Stimulated activated CD8-positive, alpha-beta memory T cell treated with anti-CD3 and anti-CD28 coated beads, Interleukin-15, amount 100 ng/mL, for 4 hours (primary cell): ENCODE measurements around the gene ITGB6.
A peak's percentile ranks its signal among the peaks of the same experiment; 100 is the strongest.

Experiments
- DNase-seq, 2 donors: peaks; one replicate each; pipeline ENCODE4 v3.0.0-alpha.2; 2020; ENCODE audit warnings: low read depth in 2 of 2

The ITGB6 gene, protein sequence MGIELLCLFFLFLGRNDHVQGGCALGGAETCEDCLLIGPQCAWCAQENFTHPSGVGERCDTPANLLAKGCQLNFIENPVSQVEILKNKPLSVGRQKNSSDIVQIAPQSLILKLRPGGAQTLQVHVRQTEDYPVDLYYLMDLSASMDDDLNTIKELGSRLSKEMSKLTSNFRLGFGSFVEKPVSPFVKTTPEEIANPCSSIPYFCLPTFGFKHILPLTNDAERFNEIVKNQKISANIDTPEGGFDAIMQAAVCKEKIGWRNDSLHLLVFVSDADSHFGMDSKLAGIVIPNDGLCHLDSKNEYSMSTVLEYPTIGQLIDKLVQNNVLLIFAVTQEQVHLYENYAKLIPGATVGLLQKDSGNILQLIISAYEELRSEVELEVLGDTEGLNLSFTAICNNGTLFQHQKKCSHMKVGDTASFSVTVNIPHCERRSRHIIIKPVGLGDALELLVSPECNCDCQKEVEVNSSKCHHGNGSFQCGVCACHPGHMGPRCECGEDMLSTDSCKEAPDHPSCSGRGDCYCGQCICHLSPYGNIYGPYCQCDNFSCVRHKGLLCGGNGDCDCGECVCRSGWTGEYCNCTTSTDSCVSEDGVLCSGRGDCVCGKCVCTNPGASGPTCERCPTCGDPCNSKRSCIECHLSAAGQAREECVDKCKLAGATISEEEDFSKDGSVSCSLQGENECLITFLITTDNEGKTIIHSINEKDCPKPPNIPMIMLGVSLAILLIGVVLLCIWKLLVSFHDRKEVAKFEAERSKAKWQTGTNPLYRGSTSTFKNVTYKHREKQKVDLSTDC

DNA sequence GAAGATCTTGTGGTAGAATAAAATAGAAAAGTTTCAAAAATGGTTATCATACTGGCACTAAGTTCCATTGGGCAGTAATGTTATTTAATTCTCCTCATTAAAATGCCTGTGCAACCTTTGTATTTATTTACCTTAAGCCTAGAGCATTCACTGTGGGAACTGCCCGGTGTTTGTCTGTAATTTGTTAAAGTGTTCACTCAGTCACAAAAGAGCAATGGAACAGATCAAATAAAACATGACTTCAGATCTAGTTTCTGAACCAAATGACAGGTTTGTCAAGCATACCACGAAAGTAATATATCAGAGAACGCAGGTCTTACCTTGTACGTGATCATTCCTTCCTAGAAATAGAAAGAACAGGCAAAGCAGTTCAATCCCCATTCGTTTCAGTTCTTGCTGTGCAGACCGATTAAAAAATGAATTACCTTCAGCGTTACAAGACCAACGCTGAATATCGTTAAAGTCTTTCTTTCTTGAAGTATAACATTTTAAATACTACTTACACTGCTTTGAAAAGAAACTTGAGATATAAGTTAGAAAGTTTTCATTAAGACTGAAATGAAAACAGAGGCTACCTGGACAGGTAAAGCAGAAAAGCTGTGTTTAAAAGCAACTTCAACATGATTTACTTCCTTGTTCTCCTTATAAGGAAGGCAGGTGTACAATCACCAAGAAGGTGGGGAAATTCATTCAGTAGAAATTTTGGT is at the start of gene ITGB6:
Gene ITGB6 (minus strand): TSS at position 590 of the 707 bp plus-strand sequence. CDS start 209 bp downstream, at position 381.
- DNase-seq, result no peak

DNA sequence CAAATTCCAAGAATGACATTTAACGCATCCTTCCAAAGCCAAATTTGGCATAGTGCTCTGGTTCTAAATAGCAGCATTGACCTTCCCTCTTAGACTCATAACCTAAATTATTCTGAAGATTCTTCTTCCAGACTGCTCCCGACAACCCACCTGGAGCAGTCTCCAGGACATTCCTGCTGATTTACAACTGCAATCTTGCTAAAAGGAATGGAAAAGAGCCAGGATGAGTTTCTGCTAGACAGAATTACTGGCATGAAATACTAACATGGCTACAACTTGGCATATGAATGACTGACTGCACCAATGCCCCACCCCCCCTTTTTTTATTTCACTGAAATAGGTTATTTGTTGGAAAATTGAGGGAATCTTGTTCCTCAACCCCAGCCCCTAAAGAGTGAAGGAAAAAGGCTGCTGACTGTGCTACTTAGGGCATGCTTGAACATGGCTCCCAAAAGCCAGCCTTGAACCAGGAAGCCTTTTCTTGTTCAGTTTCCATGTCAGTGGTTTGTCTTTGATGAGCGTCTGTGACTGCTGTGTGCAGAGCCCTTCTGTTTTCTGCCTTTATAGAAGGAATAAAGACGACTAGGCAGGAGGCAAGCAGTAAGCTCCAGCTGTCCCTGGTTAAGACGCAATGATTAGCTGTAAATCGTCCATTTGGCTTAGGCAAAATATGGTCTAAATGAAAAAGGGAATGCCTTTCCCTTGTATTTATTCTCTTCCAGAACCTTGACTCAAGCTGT is 47.4 kb upstream of the ITGB6 start:
- DNase-seq, result no peak

DNA sequence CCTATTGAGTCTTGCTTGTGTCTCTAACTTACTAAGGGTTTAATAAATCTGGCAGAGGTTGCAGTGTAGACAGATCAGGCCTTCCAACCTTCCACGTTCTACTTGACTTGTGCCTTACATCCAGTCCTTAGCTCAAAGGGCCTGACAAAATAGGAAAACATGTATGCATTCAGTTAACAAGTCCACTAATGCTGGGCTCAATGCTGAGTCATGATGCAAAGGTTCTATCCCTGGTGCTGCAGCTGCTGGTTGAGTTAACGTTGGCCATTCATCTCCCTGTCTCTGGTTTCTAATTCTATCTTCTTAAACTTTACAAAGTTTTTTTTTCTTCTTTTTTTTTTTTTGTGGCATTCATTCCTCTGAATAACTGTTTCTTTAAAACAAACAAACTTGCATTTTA is 46.3 kb upstream of the ITGB6 start:
- no peak for DNase-seq

DNA sequence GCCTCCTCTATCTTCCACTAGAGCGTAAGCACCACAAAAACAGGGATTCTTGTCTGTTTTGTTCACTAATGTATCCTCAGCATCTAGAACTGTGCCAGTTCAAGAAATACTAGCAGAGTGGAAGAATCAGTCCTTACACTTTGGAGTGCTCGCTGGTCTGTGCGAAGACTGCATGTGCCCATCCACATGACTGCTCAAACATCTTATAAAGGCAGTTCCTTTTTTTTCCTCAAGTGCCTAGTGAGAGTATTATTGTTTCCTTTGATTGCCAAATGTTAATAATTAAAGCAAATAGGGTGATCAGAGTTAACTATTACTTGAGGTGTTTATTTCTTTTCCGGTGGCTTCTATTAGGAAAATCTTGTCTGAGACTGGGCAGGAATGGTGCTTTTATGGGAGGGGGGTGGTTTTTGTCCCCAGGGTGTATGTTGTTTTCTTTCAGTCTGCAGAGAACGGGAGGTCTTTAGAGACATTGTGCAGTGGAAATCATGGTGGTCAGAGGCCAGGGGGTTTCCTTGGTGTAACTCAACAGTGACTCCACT is 45.6 kb upstream of the ITGB6 start:
- no peak for DNase-seq

DNA sequence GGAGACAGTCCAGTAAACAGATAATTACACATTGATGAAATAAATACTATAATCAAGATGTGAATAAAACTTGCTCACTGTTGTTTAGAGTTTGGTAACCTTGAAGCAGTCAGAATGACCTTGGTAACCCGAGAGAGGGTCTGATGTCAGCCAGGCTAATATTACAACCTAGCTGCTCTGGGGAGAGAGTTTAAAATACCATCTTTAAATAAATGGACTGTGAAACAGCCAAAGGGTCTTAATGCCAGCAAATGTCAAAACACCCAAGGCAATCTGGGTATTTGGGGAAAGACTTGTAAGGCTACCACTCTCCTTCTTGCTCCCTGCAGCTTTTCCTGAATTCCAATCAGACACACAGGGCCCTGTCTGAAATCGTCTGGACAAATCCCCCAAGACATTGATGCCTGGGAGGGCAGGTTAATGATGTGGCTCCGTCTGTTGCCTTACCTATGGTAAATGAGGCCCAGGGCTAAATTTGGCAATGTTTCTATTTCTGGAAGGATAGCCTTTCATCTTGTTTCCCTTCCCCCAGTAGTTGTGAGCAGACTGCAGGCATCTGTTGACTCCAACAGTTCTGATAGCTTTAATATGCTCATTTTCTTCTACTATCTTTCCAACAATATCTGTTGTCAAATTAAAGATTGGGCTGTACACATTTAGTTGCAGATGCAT is 43.0 kb upstream of the ITGB6 start:
- no peak for DNase-seq

DNA sequence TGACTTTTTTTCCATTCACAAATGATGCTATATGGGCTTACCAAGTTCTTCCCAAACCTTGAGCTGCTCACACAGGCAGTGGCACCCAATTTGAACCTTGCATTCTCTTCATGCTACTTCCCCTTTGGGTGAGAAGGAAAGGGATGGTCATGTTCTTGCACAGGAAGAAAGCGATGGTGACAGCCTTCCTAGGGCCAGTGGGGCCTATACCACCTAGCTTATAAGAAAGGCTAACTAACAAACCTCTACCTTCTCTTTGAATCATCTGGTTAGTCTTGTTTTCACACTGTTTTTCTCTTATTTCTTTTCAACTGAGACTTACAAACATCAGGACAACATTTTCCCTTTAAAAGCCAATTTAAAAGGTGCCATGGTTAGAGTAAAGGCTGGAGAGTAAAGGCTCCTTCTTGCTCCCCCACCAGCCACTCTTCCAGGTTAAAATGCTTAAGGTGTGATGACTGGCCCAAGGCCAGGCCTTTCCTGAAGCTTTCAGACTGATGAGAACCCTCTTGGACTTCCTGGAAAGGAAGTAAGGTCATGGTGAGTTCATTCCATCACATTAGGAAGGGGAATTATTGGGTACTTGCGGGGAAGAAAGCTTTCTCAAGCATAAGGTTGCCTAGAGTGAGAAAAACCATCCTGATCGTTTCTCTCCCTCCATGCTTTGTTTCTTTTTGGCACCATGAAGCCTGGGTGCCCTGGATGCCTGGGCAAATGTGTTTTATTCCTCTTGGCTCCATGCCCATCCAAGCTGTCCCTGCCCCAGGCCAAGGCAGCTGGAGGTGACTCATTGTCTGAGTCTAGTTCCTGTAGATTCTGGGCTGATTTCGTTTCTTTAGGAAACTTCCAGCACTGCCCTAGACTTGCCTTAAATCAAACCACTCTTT is 41.4 kb upstream of the ITGB6 start:
- no peak for DNase-seq

DNA sequence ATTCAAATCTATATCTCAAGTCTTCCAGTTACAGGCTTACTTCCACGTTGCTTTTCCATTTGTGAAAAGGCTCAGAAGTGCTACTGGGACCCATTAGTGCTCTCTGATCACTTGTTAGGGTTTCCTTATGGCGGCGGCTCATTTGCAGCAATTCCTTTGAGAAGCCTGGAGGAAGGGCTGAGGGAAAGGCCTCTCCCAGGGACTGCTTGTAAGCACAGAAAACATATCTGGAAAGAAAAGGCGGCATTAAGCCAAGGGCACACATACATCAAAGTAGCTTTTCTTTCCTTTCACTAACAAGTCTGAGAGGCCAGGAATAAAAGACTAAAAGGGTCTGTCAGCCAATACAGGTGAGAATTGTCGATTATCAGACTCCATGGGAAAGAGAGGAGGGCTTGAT is 39.4 kb upstream of the ITGB6 start:
- no peak for DNase-seq

DNA sequence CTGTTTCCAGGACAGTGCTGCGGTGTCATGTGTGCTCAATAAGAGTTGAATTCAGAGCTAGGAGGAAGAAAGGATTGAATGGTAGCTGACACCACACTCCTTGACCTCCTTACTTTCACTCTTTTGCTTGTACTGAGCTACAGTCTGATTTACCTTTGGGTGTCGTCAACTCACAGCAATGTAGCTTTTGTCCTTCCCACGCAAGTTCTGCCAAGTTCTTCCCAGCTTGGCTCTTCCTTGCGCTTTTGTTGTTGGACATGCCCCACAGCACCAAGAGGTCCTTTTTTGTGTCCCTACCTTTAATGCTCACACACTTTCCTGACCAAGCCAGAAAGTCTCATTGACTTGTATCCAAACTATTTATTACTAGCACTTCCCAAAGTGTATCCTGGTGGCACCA is 38.3 kb upstream of the ITGB6 start:
- no peak for DNase-seq

DNA sequence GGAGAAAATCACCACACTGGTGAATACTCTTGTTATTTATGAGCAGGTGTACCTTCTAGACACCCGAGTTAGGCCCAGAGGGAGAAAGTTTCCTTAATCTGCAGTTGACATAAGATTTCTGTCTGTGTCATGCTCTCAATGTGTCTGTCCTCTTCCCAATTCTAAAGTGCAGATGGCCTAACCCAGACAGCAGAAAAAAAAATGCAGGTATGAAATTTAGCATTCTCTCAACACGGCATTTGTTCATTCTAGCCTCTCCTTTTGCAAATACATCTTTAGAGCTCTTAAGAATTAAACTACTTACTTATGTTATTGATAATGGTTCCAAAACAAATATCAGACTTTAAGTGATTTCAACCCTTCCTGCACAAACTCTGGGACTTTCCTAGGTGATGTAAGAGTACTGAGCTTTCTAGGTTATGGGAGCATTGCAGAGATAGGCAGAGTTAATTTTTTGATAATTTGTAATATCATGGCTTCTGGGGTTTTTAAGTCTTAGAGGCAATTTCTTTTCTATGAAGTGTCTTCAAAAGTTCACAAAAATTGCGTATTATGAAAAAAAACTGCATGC is 32.9 kb upstream of the ITGB6 start:
- no peak for DNase-seq

DNA sequence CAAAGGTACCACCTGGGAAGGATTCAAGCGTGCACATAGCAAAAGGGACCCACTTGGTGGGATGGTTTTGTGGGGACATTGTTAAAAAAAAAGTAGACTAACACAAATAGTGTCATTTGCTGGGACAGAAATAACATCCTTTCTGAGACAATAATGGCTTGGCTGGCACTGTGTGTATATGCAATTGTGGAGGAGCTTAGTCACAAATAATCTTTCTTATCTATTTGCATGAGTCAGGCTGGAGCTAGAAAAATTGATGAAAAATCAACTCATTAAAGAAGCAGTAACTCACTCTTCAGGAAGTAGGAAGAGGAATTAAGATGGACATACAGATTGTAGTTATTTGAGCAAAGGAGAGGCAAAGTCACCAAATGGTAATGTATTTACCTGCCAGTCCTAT is 29.5 kb upstream of the ITGB6 start:
- DNase-seq, result no peak

DNA sequence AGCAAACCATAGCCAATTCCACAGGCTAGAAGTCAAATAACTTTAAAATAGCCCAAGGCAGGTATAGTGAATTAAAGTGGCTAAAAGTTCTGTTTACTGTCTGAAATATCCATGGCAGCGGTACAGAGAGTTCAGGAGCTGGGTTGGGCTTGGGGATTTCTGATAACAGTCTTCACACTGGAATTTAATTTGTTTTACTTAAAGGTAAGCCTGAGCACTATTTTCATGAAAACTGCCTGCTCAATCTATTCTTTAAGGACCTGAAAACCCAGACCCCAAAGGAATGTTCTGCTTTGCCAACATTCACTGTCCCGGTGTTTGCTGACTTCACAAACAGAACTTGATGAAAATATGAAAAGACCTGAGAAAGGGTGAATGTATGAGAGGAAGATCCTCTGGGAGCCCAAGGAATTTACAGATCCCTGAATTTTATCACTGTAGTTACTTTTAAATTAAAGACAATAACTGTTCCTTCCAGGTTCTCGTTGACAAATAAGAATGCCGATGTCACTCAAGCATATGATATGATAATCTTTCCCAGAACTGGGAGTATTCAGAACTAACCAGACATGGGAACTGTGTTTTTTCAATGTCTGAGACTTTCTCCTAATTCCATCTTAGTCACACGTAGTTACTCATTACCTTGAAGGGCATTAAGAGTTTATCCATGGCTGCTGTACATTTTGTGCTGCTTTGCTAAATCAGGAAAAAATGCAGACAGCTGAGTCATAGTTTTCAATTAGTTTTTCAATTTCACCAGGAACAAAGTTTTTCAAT is 28.3 kb upstream of the ITGB6 start:
- DNase-seq, result no peak

DNA sequence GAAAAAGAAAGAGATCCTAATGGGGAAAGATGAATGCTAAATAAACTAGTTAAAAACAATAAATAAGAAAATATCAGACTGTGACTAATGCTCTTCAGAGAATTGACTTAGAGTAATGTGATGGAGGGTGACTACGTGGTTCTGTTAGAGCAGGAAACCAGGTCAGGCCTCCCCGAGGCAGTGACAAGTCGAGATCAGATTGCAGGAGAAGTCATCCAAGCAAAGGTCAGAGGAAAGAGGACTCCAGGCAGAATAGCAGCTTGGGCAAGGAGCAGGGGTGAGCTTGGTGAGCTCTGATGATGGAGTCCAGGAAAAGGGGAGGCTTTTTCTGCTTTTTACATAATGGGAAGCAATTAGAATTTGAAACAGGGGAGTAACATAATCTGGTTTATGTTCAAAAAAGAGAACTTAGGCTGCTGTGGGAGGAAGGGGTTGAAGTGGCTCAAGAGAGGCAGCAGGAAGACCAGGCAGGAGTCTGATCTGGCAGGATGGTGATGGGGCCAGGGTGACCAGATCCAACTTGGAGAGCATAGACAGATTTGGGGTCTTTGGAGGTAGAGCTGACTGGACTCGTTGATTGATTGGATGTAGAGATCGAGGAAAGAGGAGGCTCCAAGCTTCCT is 27.3 kb upstream of the ITGB6 start:
- no peak for DNase-seq

DNA sequence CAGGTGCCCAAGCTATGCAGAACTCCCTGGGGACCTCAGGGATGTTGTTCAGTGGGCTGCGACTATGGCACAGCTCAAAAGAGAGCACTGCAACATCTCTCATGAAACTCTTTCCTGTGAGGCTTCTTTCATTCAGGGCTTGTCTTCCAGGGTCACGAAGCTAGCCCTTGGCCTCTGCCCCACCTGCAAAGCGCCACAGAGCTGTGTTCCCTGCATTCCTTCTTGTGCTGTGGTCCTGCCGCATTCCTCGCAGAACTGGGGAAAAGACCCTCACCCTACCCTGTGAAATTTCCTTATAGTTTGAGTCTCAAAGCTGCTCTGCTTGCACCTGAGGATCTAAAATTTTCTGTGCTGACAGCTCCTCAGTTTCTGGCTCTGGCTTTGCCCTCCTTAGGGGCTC is 26.3 kb upstream of the ITGB6 start:
- no peak for DNase-seq

DNA sequence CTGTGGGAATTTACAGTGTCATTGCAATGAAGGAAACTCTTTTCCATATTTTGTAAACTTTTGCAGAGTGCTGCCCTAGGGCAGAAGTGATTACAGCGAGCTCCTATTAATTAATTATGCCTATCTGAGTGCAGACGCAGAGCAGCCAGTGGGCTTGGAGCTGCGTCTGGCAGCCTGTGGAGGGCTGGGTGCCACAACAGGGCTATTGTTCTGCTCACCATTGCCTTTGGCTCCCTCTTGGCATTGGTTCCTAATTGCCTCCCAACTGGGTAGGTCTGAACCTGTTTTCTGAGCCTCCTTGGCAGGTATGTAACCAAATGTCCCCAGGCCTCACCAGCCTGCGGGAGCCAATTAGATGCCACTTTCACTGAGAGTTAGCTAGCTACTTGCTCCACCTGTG is 25.6 kb upstream of the ITGB6 start:
- no peak for DNase-seq

DNA sequence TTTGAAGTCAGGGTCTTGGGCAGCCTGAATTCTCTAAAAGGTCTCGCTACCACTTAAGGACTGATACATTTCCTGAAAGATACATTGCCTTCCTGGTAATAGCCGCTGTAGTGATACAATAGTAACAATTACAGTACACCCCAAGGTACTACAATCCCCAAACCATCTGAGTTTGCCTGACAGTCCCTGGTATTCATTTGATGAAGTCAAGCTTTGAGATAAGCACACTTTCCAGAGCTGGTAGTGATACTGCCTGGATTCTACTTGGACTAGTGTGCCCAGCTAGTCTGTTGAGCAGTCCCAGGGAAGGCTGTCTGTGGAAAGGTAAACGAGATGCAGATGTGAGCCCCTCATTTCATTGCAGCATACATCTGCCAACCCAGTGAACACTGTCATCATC is 24.4 kb upstream of the ITGB6 start:
- no peak for DNase-seq

DNA sequence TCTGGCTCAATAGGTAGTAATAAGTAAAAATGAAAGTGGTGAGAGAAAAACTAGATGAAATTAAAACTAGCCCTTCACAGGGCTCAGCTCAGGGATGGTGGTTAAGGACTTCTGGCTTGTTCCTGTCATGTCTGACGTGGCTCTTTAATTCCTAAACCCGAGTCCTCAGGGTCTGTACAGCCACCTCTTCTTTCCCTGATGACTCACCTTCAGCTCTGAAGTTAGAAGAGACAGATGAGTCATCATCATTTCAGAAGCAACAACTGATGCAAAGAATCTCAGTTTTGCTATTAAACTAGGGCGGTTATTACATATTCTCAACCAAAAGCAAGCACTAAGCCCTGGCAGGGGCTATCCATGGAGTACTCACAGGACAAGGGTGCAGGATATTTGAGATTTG is 24.0 kb upstream of the ITGB6 start:
- DNase-seq, result peak in 1 of 2 donors; percentile 8

DNA sequence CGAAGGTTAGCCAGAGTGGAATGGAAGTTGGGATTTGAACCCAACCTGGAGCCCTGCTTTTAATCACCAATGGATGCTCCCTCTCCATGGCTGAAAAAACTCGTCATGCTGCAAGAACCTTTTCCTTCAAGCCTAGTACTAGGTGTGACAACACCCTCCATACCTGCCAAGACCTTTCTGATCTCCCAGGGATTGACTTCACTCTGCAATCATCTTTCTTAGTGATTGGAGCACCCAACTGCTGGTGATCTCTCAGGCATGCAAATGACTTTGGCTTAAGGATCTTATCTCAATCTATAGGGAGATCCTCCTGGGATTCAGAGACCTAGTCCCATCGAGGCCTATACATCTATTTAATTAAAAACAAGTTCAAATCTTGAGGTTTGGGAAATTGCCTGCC is 23.5 kb upstream of the ITGB6 start:
- no peak for DNase-seq

DNA sequence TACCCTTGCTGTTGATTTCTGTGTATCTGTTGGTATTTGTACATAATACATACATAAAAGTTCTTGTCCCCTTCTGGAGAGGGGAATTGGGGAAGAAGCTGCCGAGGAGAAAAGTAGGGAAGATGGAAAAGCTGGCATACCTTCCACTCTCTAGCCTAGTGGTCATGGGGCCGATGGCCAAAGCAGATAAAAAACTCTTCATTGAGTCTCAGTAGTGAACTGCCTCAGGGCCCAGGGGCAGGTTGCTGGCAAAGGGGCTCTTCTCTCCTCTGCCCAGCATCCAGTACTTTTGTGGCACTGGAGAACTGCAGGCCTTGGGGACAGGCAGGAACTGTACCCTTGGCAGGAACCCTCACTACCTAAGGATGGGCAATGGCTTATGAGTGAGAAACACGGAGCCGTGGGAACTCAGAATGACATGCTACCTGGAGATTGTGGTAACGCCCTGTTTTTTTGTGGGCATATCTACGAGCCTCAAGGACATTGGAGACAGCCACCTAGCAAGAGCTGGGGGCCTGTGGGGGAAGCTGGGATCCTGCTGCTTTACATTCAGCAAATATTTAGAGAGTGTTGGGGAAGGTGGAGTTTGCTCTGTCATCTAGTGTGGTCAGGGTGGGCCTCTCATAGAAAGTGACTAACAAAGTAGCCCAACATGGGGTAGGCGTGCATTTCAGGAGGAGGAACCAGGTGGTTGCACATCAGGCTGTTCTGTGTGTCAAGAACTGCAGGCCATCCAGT is 22.6 kb upstream of the ITGB6 start:
- no peak for DNase-seq
